ENCODE measurements around the gene C1QTNF6. TPM values are rescaled to one million over a fixed set of nuclear protein-coding genes. Genes with fewer than 3 reads are reported as not detected.
A peak's percentile ranks its signal among the peaks of the same experiment; 100 is the strongest.

The C1QTNF6 gene
- total and polyA plus RNA-seq, 2 of the 8 experiments (the other 6 are each of a cell fraction or from before 2014, with no cell fraction given) = 3.1 to 6.5 TPM

GRCh38 chr22:37133304-37134018 is 54.6 kb downstream of the C1QTNF6 start:
- WGBS, 2 experiments (ENCODE audit: extremely low coverage in 1 of 2, insufficient coverage in 1 of 2, insufficient read length in 1 of 2, insufficient replicate concordance in 2 of 2, low coverage in 1 of 2, low lambda C conversion rate in 2 of 2, missing lambda C conversion rate in 1 of 2) = 84% methylated on average over 11 of the region's 16 CpGs; no CpG with 5 or more reads in 1 of the 2 experiments

More at GRCh38 chr22:37133304-37134018, 54.6 kb downstream of the C1QTNF6 start:
- no peaks in the 10 kb centered on the region; a peak in 1 of 7 replicates for H3K27me3 ChIP-seq (replicated peaks in 1 of 4; ENCODE audit: control insufficient read depth in 3 of 4, extremely low read depth in 1 of 4, insufficient read depth in 3 of 4, low read length in 3 of 4)
- H3K36me3 ChIP-seq (ENCODE audit: control insufficient read depth in 2 of 4, insufficient read depth in 4 of 4, low read length in 3 of 4) = no peaks in the 10 kb centered on the region
- ChIA-PET POLR2A (ENCODE audit: partially characterized antibody) (no interaction called here), CTCF (ENCODE audit: partially characterized antibody) (interaction anchor here (1.2 to 1.6 kb wide), 3 partner anchors 29 to 112 kb away, joined by 3 to 4 read pairs (median 3); no protein-coding TSS in a partner anchor)
- H2AFZ ChIP-seq (ENCODE audit: low read length) = no peak overlapping the region
- H3K79me2 ChIP-seq (ENCODE audit: control insufficient read depth in 1 of 2, insufficient read depth in 2 of 2, low read length in 2 of 2) = no peaks in the 10 kb centered on the region
- peaks cover 0 to 2% of the 10 kb centered on the region in 2 experiments for H4K20me1 ChIP-seq (replicated peaks in 1 of 2; ENCODE audit: control insufficient read depth in 1 of 2, insufficient read depth in 2 of 2, low read length in 2 of 2)
- no peak for TF ChIP-seq CHD1 (IDR thresholded peaks at IDR 0.05; ENCODE audit: low read depth, low read length)
- H2AK5ac ChIP-seq (ENCODE audit: low read depth, low read length) = no peak overlapping the region
- no peak overlapping the region for H3K9ac ChIP-seq (replicated peaks in 1 of 4; ENCODE audit: extremely low read depth in 1 of 4, low read depth in 3 of 4, low read length in 3 of 4)
- H2BK5ac ChIP-seq (ENCODE audit: low read depth, low read length) = no peak overlapping the region
- no peak overlapping the region for H4K8ac ChIP-seq (ENCODE audit: extremely low read depth, insufficient read depth, low read length)
- no peak overlapping the region for H2BK120ac ChIP-seq (replicated peaks; ENCODE audit: low read depth, low read length)
- H2BK15ac ChIP-seq (ENCODE audit: low read length) = no peak overlapping the region
- no peak overlapping the region for H4K91ac ChIP-seq (replicated peaks; ENCODE audit: insufficient read length, low read length)
- H3K23ac ChIP-seq (ENCODE audit: insufficient read length) = no peak overlapping the region
- no peak overlapping the region for H3K14ac ChIP-seq (ENCODE audit: insufficient read length)
- DNase-seq (ENCODE audit: low read depth in 1 of 2, low spot score in 2 of 2) (no peak), FAIRE-seq (no peak)
- H3K4me1 ChIP-seq (replicated peaks in 1 of 4; ENCODE audit: control insufficient read depth in 3 of 4, insufficient read depth in 4 of 4, low read length in 3 of 4) = no peaks in the 10 kb centered on the region; a peak in 1 of 7 replicates
- H2BK12ac ChIP-seq (ENCODE audit: low read depth, low read length) = no peak overlapping the region
- H3K4me3 ChIP-seq (ENCODE audit: extremely low read depth in 1 of 4, insufficient read depth in 2 of 4, low read depth in 3 of 4, low read length in 4 of 4) = no peak overlapping the region
- H3K79me1 ChIP-seq (ENCODE audit: low read depth, low read length) = no peaks in the 10 kb centered on the region
- H3K23me2 ChIP-seq (ENCODE audit: low read depth, low read length) = no peaks in the 10 kb centered on the region
- H3K4ac ChIP-seq (replicated peaks; ENCODE audit: insufficient read length, low read depth, low read length) = no peak overlapping the region
- no peak overlapping the region for H4K5ac ChIP-seq (ENCODE audit: insufficient read length, low read depth, low read length)
- H3K27ac ChIP-seq (ENCODE audit: low read depth, low read length) = no peak overlapping the region
- no peaks in the 10 kb centered on the region for H3K9me3 ChIP-seq (ENCODE audit: insufficient read depth in 2 of 2, low read depth in 1 of 2, low read length in 1 of 2)
- 0 out of 2 replicates have a peak overlapping the region, but pooled peaks have one; percentile 48 for H2BK20ac ChIP-seq (ENCODE audit: low read length)
- H3K4me2 ChIP-seq (ENCODE audit: insufficient read depth in 1 of 2, low read depth in 2 of 2, low read length in 2 of 2) = no peak overlapping the region
- H3K18ac ChIP-seq (ENCODE audit: extremely low read depth, low read length) = no peak overlapping the region
- no peak overlapping the region for H3K56ac ChIP-seq (replicated peaks; ENCODE audit: insufficient read length, low read depth, low read length)

Data from H1 (cell line).